H1 (cell line): ENCODE data around the gene TSR1. TPM values are rescaled to one million over a fixed set of nuclear protein-coding genes. Genes with fewer than 3 reads are reported as not detected.

Source experiments
- ASH2L ChIP-seq: fragments of 200-600, 300-600 bp; sonication (generic); IDR thresholded peaks from one replicate; pipeline ENCODE4 v1.7.1; 2017; ENCODE audit warnings: low read length
- CHD1 ChIP-seq: IDR thresholded peaks from 2 replicates; pipeline ENCODE4 v1.6.1; 2012; ENCODE audit warnings: low read depth, low read length, improper control_type of control experiment
- CHD2 ChIP-seq: IDR thresholded peaks from 2 replicates; pipeline ENCODE4 v1.6.1; 2012; ENCODE audit warnings: low read length, improper control_type of control experiment
- EZH2 ChIP-seq: fragments of 200-600 bp; sonication (generic); IDR thresholded peaks from 2 replicates; pipeline ENCODE4 v1.7.1; 2012; ENCODE audit warnings: low read depth, mild to moderate bottlenecking, moderate library complexity, low read length, inconsistent platforms; ENCODE audit not compliant: severe bottlenecking
- JUN ChIP-seq: IDR thresholded peaks from 2 replicates; pipeline ENCODE4 v1.6.1; 2011; ENCODE audit warnings: low read depth, mild to moderate bottlenecking, improper control_type of control experiment, low read length
- NRF1 ChIP-seq: IDR thresholded peaks from 2 replicates; pipeline ENCODE4 v1.6.1; 2011; ENCODE audit warnings: mild to moderate bottlenecking, low read depth, low read length, improper control_type of control experiment
- RNF2 ChIP-seq: fragments of 200-900, 300-1000 bp; sonication (generic); IDR thresholded peaks from 2 replicates; pipeline ENCODE4 v1.7.1; 2016; ENCODE audit warnings: borderline replicate concordance, low read depth, mild to moderate bottlenecking, antibody characterized with exemption, low read length; ENCODE audit not compliant: poor library complexity, severe bottlenecking; ENCODE audit errors: missing control alignments
- SIX5 ChIP-seq: IDR thresholded peaks from 2 replicates; pipeline ENCODE4 v1.6.1; 2011; ENCODE audit warnings: mild to moderate bottlenecking, low read depth, low read length
- ZNF274 ChIP-seq: IDR thresholded peaks from 2 replicates; pipeline ENCODE4 v1.7.0; 2012; ENCODE audit warnings: low read length, borderline replicate concordance; ENCODE audit errors: extremely low read depth
- polyA plus RNA-seq, 7 experiments: library from polyadenylated mRNA; depleted of rRNA in 3 of 7; stranded (reverse) in 5 of 7; unstranded in 2 of 7; fragments of >200 nt in 5 of 7; fragments of 200-250 nt in 2 of 7; gene quantifications; 1 replicate in 5 of 7; 2 replicates in 1 of 7; 4 replicates in 1 of 7; pipeline versions ENCODE4 v1.2.1 to v1.2.3, GENCODE V29; 2011 to 2013; ENCODE audit warnings: missing spikeins in 2 of 7, mixed read lengths in 2 of 7
- total RNA-seq: library from RNA; stranded (reverse); fragmentation: NEBNext Ultra II Directional; extraction: Animal tissue kit (Norgen Biotek cat#: 25700); gene quantifications from 2 replicates; pipeline ENCODE4 v1.2.1, GENCODE V29; 2021
- TF ChIP-seq, protein P1 (sequence below): fragments of 300-600 bp; sonication (generic); IDR thresholded peaks from 2 replicates; pipeline ENCODE4 v1.7.1; 2012; ENCODE audit warnings: low read length, moderate library complexity, mild to moderate bottlenecking, inconsistent platforms; ENCODE audit not compliant: insufficient replicate concordance
- TF ChIP-seq, protein P2 (sequence below): IDR thresholded peaks from 2 replicates; pipeline ENCODE4 v1.6.1; 2012; ENCODE audit warnings: inconsistent platforms

Gene TSR1
- total and polyA plus RNA-seq, 2 of the 8 experiments (the other 6 are each of a cell fraction or from before 2014, with no cell fraction given): 14.5 to 69.7 TPM

DNA sequence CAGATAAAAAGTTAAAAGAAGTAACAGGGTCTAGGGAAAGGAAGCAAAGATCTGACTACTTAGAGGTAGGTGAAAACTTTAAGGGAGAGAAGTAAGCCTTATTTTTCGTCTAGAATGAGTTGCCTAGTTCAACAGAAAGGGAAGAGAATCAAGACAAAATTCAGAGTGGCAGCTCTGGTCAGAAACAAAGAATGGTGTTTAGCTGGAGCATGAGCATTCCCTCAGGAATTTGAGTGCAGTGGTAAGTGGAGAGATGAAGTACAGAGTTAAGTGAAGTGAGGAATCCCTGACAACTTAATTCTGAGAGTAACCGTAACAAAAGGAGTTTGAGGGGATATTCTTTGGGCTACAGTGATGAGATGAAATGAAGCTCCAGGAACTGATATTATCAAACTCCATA is 44.2 kb downstream of the TSR1 start (continued):
- TF ChIP-seq, protein P1, sequence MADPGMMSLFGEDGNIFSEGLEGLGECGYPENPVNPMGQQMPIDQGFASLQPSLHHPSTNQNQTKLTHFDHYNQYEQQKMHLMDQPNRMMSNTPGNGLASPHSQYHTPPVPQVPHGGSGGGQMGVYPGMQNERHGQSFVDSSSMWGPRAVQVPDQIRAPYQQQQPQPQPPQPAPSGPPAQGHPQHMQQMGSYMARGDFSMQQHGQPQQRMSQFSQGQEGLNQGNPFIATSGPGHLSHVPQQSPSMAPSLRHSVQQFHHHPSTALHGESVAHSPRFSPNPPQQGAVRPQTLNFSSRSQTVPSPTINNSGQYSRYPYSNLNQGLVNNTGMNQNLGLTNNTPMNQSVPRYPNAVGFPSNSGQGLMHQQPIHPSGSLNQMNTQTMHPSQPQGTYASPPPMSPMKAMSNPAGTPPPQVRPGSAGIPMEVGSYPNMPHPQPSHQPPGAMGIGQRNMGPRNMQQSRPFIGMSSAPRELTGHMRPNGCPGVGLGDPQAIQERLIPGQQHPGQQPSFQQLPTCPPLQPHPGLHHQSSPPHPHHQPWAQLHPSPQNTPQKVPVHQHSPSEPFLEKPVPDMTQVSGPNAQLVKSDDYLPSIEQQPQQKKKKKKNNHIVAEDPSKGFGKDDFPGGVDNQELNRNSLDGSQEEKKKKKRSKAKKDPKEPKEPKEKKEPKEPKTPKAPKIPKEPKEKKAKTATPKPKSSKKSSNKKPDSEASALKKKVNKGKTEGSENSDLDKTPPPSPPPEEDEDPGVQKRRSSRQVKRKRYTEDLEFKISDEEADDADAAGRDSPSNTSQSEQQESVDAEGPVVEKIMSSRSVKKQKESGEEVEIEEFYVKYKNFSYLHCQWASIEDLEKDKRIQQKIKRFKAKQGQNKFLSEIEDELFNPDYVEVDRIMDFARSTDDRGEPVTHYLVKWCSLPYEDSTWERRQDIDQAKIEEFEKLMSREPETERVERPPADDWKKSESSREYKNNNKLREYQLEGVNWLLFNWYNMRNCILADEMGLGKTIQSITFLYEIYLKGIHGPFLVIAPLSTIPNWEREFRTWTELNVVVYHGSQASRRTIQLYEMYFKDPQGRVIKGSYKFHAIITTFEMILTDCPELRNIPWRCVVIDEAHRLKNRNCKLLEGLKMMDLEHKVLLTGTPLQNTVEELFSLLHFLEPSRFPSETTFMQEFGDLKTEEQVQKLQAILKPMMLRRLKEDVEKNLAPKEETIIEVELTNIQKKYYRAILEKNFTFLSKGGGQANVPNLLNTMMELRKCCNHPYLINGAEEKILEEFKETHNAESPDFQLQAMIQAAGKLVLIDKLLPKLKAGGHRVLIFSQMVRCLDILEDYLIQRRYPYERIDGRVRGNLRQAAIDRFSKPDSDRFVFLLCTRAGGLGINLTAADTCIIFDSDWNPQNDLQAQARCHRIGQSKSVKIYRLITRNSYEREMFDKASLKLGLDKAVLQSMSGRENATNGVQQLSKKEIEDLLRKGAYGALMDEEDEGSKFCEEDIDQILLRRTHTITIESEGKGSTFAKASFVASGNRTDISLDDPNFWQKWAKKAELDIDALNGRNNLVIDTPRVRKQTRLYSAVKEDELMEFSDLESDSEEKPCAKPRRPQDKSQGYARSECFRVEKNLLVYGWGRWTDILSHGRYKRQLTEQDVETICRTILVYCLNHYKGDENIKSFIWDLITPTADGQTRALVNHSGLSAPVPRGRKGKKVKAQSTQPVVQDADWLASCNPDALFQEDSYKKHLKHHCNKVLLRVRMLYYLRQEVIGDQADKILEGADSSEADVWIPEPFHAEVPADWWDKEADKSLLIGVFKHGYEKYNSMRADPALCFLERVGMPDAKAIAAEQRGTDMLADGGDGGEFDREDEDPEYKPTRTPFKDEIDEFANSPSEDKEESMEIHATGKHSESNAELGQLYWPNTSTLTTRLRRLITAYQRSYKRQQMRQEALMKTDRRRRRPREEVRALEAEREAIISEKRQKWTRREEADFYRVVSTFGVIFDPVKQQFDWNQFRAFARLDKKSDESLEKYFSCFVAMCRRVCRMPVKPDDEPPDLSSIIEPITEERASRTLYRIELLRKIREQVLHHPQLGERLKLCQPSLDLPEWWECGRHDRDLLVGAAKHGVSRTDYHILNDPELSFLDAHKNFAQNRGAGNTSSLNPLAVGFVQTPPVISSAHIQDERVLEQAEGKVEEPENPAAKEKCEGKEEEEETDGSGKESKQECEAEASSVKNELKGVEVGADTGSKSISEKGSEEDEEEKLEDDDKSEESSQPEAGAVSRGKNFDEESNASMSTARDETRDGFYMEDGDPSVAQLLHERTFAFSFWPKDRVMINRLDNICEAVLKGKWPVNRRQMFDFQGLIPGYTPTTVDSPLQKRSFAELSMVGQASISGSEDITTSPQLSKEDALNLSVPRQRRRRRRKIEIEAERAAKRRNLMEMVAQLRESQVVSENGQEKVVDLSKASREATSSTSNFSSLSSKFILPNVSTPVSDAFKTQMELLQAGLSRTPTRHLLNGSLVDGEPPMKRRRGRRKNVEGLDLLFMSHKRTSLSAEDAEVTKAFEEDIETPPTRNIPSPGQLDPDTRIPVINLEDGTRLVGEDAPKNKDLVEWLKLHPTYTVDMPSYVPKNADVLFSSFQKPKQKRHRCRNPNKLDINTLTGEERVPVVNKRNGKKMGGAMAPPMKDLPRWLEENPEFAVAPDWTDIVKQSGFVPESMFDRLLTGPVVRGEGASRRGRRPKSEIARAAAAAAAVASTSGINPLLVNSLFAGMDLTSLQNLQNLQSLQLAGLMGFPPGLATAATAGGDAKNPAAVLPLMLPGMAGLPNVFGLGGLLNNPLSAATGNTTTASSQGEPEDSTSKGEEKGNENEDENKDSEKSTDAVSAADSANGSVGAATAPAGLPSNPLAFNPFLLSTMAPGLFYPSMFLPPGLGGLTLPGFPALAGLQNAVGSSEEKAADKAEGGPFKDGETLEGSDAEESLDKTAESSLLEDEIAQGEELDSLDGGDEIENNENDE: no peak
- no peak for TF ChIP-seq EZH2
- TF ChIP-seq CHD2: no peak
- TF ChIP-seq ZNF274: no peak
- TF ChIP-seq, protein P2, sequence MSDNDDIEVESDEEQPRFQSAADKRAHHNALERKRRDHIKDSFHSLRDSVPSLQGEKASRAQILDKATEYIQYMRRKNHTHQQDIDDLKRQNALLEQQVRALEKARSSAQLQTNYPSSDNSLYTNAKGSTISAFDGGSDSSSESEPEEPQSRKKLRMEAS: no peak
- no peak for TF ChIP-seq JUN
- TF ChIP-seq ASH2L: no peak
- no peak for TF ChIP-seq NRF1
- no peak for TF ChIP-seq RNF2
- TF ChIP-seq CHD1: no peak
- no peak for TF ChIP-seq SIX5
